Kidney glomerular epithelial cell (primary cell): ENCODE results near the gene NXPH4.

Source experiments
- DNase-seq: peaks from one replicate; lab custom pipeline; 2025; lab: John Stamatoyannopoulos, UW

NXPH4 gene

DNA sequence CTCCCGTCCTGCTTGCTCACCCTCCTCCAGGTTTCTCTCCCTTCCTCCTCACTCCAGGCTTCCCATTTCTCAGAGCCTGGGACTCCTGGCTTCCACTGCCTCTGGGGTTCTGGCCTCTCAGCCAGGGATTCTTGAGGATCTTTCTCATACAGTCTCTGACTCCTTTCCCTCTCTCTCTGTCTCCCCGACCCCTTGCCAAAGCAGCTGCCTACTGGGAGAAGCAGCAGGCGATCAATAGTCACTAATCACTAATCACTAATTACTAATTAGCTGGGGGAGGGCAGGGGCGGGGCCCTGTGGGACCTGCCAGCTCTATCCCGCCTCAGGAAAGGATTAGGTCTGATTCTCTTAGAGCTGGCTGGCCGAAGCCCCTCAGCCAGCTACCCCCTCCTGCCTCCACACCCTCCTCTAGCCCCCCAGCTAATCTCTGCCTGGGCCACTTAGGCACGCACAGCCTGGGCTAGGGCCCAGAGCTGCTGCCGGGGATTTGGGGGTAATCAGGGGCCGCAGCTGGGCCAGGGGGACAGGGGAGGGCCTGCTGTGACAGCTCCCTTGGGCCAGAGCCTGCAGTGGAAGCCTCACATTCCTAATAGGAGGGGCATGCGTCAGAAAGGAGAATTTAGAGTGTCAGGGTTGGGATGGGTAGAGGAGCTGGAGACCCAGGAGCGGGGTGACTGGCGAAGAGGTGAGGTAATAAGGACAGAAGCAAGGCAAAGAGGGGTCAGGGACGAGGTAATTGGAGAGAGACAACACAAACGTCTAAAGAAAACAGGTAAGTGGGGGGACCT is 2.8 kb downstream of the NXPH4 start:
- no peak for DNase-seq

DNA sequence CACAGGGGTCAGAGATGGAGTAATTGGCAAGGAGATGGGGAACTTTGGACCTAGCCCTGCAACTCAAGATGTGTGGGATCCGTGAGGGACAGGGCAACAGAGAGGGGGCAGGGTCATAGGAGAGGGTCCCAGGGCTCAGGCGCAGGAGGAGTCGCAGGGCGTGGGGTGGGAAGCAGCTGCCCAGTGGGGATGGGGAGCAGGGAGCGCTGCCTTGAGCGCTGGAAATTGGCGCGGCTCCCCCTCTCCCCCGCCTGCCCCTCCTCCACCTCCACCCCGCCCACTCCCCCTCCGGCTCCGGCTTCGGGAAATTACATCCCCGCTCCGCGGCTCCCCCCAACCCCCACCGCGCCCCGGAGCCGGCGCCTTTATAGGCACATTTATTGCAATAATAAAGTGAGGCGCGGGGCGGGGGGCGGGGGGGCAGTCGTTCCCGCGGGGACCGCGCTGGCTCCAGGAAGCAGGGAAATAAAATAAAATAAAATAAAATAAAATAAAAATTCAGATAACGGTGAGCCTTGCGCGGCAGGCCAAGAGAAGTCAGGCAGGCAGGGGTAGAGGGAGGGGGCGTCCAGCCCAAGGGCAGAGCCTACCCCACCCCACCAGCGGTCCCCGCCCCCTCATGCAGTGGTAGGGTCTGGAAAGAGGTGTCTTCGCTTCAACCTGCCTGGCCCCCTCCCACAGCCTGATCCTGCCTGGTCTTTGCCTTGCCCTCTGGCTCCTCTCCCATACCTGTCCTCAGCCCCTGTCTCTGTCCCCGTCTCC is 3.6 kb downstream of the NXPH4 start:
- DNase-seq = no peak

DNA sequence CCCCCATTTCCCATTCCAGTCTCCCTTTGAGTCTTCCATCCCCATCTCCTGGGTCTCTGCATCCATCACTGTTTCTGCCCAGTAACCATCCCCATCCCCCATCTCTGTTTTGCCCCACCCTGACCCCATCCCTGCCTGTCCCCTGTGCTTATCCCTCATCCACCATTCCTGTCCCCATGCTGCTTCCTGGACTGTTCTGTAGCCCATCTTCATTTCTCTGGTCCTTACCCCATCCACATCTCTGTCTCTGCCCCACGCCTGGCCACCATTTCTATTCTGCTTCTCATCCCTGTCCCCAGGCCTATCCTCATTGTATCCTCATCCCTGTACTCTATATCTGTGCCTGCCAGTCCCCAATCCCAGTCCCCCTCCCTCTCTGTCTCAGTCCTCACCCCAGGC is 4.2 kb downstream of the NXPH4 start:
- no peak for DNase-seq

DNA sequence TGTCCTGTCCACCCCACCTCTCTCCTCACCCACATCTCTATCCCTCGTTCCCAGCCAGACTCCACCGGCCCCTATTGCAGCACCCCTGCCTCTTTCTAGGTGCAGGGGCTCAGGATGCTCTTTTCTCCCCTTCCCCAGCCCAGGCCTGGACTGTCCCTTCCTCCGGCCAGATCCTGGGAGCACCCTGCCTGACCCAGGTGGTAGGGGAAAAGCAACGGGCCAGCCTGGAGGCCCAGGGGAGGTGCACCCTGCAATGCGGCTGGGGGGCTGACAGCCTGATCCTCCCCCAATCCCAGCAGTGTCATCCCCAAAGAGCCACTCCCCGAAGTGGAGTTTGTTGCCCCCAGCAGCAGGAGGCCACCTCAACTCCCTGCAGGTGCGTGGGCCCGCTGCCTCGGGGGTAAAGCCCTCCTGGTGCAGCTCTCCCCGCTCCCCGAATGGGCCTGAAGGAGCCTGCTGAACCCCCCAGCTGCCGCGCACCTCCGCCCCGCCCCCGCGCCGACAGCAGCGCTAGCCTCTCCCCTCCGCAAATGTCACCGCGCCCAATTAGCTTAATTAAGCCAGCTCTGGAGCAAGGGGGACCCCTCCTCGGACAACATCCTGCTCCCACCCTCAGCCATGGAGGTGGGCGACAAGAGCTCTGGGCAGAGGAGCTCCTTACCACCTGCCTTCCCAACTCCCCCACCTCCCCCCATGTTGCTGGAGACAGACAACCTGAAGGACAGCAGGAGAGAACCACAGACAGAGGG is 4.7 kb downstream of the NXPH4 start:
- no peak for DNase-seq

DNA sequence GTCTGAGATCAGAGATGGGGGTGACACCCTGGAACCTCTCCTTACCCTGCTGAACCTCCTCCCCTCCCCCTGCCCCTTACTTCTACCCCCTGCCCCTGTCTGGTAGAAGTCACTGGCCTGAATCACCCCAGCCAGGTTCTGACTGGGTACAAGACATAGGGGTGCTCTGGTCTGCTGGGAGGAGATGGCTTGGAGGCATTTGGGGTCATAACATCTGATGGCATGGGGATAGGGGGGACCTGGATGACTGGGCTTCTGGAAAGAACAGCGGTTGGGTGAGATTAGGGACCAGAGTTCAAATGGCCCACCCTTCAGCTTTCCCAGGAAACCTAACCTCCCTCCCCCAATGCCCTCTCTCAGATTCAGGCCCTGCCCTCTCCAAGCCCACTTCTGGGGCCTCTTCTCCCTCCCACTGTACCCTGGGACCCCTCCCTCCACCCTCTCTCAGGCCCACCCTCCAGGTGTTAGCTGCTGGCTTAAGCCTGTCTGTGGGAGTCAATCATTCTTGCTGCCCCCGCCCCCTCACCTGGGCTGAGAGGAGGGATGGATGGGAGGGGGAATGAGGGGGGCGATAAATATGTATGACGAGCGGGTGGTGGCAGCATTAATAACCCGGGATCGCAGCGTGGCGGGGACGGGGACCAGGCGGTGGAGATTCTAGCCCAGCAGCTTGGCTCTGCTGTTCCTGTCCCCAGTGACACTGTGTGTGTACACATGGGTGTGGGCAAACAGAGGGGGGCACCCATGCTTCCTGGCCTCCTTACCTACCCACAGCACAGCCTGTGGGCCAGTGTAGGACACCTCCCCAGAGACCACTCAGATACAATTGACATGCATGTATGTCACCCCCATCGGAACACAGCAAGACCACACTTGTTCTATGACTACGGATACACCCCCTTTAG is 5.9 kb downstream of the NXPH4 start:
- DNase-seq = no peak

DNA sequence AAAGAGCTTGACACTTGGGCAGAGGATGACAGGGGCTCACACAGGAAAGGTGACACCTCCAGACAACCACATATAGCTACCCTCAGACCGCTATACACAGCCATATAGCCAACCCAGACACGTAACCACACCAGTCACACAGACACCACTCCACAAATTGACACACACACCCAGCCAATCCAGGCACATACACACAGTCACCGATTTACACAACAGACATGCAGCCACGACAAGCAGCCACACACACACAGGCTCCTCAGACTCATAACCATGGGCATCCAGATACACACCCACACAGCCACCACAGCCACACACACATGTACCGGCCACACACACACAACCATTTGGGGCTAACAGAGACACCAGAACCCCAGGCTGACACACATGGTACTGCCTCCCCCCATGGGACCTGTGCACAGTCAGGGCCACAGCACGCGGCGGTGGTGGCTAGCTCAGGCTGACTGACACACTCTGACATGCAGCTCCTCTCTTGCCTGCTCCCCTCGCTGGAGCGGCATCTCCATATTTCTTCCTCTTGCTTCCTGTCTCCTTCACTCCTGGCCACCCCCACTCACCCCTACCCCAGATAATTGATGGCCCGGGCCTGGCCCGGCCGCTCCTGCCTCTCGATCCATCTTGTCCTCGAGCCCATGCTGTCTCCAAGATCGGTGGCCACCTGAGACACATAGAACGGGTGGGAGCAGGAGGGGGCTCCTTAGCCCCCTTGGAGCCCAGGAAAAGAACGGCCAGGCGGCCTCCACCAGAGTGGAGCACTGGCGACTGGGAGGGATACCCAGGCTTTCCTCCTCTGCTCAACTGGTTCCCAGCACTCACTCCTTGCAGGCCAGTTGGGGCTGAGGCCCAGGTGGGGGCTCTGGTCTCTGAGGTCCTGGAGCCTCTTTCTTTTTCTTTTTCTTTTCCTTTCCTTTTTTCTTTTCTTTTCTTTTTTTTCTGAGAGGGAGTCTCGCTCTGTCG is 6.9 kb downstream of the NXPH4 start:
- no peak for DNase-seq

DNA sequence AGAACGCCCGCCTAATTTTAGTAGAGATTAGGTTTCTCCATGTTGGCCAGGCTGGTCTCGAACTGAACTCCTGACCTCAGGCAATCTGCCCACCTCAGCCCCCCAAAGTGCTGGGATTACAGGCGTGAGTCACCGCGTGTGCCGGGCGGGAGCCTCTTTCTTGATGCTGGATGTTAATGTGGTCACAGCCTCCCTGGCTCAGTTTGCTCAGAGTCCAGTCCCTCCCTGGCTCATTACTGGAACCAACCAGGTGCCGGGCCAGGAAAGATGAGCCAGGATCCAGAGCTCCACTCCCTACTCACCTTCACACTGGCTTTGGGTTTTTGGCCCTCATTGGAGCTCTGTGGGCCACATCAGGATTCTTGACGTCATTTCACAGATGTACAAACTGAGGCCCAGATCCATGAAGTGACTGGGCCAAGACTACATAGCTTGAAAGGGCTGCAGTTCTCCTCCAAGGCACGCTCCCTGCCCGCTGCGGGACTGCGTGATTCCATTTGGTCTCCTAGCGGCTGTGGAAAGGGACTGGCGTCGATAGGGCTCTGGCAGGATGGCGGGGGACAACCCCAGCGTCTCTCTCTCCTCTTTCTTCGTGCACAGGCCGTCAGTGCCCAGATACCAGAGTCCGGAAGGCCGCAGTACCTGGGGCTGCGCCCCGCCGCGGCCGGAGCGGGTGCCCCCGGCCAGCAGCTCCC is 7.8 kb downstream of the NXPH4 start:
- no peak for DNase-seq

DNA sequence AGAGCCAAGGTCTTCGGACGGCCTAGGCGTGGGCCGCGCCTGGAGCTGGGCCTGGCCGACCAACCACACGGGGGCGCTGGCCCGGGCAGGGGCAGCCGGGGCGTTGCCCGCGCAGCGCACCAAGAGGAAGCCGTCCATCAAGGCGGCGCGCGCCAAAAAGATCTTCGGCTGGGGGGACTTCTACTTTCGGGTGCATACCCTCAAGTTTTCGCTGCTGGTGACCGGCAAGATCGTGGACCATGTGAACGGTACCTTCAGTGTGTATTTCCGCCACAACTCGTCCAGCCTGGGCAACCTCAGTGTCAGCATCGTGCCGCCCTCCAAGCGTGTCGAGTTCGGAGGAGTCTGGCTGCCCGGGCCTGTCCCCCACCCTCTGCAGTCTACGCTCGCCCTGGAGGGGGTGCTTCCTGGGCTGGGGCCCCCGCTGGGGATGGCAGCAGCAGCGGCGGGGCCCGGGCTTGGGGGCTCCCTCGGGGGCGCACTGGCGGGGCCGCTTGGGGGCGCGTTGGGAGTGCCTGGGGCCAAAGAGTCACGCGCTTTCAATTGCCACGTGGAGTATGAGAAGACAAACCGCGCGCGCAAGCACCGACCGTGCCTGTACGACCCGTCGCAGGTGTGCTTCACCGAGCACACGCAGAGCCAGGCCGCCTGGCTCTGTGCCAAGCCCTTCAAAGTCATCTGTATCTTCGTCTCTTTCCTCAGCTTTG is 8.5 kb downstream of the NXPH4 start:
- no peak for DNase-seq

DNA sequence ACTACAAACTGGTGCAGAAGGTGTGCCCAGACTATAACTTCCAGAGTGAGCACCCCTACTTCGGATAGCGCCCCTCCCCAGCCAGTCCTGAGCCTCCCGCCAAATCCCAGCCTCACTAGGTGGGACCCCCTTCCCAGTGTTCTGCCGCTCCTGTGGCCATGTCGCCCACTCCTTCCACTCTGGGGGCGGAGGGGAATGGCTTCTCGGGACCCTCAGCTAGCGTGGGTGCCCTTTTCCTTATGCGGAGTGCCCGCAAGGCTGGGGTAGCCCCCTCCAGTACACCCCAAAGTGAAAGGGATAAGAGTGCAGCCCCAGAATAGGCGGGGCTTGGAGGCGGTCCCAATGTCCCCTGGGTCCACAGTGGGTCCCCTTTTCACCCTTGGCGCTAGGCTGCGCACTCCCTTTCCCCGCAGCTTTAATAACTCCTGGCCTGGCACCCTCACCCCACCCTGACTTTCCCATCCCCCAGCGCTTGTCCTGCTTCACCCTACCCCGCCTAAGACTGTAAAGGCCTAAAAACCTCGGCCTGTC is 9.2 kb downstream of the NXPH4 start:
- DNase-seq = no peak

DNA sequence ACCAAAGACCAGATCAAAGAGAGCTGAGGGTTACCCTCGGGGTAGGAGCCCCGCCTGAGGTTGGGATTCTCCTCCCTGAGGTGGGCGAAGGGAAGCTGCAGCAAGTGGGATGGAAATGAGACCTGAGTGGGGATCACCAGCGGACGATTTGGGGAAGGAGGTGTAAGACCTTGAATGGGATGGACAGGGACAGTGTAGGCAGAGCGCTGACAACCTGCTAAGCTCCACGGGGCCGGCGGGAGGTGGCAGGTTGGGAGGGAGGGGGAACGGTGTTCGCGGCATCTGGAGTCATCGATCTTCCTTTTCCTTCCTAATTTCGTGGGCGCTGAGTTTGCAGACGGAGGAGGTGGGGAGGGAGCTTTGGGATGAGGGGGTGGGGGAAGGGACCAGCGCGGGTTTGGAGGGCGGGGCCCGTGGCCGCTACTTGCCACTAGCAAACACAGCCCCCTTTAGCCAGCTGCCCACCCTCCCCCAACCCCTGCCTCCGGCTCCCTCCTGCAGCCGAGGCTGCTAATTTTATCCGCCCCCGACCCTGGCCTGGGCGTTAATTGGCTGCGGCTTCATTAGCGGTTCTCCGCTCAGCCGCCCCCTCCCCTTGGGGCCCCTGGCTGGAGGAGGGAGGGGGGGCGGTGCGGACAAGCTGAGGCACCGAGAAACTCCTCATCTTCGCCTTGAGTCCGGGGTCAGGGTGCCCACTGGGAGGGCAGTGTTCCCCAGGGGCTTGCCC is 10.2 kb downstream of the NXPH4 start:
- no peak for DNase-seq

DNA sequence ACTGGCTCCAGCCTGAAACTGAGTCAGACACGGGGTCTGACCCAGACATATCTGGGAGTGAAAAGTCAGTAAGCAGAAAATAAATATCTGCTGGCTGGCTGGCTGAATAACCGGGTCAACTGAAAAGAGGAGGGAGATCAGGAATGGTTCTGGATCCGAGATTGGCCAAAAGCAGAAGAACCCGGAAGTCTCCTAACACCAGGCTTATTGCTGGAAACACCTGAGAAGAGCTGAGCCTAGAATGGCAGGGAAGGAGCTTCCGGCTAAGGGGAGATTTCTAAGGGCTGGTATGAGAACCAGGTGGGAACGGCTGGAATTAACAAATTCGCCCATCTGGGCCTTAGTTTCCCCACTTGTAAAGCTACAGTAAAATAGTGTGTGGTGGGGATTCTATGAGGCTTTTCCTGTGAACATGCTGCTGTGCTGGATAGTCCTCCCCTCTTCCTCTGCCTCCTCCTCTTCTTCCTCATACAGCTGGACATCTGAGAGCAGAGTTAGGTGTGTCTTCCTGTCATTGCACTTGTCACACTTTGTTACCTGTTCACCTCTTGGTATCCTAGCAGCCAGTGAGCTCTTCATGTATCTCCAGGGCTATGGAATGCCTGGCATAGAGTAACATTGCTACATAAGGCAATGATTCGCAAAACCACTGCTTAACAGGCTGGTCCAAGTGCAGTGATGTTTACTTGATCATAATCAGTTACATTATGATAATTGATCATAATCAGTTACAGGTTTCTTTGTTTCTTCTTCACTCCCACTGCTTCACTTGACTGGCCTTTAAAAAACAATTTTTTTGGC is 10.9 kb downstream of the NXPH4 start:
- DNase-seq = no peak

DNA sequence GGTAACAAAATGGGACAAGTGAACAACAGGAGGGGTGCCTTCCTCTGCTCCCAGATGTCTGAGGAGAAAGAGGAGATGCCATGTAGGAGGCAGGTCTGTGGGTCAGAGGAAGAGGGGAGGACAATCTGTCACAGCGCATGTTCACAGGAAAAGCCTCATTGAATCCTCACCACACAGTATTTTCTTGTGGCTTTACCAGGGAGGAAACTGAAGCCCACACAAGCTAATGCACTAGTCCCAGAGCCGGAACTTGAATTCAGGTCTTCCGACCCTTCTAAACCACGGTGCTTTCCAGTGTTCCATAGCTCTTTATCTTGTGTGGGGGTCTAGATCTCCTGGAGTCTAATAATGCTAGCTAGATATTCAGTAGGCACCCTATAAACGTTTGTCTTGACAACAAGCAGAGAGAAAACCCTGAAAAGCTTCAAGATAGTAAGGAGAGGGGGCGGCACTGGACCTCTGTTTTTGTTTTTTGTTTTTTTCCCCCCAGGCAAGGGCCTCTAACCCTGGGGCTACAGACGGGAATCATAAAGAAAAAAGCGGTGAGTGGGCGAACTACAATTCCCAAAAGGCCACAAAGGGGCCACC is 12.5 kb downstream of the NXPH4 start:
- no peak for DNase-seq

DNA sequence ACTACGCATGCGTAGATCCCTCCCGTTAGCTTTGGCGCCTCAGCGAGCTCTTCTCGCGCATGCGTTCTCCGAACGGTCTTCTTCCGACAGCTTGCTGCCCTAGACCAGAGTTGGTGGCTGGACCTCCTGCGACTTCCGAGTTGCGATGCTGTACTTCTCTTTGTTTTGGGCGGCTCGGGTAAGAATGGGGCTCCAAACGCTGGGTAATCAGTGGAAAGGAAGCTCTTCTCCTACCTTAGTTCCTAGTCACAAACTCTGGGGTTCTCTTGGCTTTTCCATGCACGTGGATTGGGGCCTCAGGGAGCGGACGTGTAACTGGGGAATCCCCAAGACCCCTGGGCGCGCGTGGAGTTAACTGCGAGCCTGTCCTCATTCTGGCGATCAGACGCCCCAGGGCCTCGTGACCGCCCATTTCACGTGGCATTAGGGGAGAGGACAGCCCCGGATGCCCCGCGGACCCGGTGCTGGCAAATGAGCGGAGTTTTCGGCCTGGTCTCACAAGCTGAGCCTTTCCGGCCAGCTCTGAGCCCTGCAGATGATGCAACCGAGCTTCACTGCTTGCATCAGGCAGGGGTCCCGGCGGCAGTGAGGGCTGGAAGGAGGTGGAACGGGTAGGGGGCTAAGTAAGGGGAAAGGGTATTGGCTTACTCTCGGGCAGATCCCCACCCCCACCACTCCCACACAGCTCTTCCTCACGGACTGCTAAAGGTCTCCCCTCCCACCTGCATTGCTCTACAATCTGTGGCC is 13.2 kb downstream of the NXPH4 start, which contains the start of gene SHMT2:
TSS of gene SHMT2 (plus strand) at position 78 of the 747 bp plus-strand sequence. CDS start at position 146, 68 bp downstream.
- peak; percentile 92 for DNase-seq

DNA sequence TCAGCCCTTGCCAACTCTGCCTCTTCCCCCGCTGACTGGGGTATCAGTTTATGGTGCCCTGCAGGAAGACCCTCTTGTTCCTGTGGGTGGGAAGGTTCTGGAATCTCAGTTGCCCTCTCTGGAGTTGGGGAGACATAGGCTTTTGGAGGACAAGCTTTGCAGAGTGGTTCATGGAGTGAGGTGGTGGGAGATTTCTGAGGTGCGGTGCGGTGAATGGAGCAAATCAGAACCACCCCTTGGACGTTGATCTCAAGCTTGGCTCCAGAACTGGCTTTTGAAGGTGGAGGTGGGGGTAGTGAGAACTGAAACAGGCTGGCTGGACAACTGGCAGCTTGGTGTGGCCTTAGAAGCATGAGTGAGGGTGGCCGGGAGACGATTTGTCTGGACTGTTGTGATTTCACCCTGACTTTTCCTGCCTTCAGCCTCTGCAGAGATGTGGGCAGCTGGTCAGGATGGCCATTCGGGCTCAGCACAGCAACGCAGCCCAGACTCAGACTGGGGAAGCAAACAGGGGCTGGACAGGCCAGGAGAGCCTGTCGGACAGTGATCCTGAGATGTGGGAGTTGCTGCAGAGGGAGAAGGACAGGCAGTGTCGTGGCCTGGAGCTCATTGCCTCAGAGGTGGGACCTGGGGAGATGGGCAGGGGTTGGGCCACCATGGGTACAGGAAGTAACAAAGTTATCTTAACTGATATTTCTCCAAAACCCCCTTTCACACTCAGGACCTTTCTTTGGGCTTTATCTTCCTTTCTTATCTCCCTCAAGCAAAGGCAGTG is 14.0 kb downstream of the NXPH4 start:
- no peak for DNase-seq

DNA sequence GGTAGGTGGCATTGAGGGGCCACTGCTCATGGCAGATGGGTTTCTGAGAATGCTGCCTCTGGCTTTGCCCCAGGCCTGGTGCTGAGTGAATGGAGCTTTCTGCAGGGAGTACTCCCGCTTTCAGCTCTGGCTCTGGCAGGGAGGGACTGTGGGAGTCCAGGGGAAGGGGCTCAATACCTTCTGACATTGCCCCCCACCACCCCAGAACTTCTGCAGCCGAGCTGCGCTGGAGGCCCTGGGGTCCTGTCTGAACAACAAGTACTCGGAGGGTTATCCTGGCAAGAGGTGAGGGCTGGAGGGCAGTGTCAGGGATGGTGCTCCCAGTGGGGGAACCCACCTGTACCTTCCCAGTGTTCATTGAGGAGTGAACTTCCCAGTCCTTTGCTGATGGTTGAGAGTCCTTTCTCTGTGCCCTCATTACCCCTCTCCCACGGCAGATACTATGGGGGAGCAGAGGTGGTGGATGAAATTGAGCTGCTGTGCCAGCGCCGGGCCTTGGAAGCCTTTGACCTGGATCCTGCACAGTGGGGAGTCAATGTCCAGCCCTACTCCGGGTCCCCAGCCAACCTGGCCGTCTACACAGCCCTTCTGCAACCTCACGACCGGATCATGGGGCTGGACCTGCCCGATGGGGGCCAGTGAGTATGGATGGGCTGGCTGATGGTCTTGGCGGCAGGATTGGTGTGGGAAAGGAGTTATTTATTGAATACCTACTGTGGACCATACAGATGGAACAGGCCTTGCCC is 14.9 kb downstream of the NXPH4 start:
- no peak for DNase-seq
